Keratinocyte (primary cell): ENCODE measurements around the gene GTF3A. TPM values are rescaled to one million over a fixed set of nuclear protein-coding genes. Genes with fewer than 3 reads are reported as not detected.

ENCODE experiments used
- DNase-seq: peaks from one replicate; pipeline ENCODE4 v3.0.0-alpha.2; 2011; ENCODE audit warnings: low read depth, missing footprints, low spot score
- FAIRE-seq: peaks from 2 replicates; lab custom pipeline; 2011; peaks lifted over from hg19 to GRCh38; lab: Jason Lieb, UNC
- H2AFZ ChIP-seq: 2 replicates; pipeline ENCODE4 v1.6.0; 2012; ENCODE audit warnings: low read length, control low read depth, inconsistent platforms; ENCODE audit not compliant: control insufficient read depth
- H3K27ac ChIP-seq: 2 replicates; pipeline ENCODE4 v1.5.1; 2011; ENCODE audit warnings: low read length; ENCODE audit not compliant: control insufficient read depth, insufficient read depth
- H3K27me3 ChIP-seq: 3 replicates; pipeline ENCODE4 v1.6.0; 2011; ENCODE audit warnings: low read length; ENCODE audit not compliant: control insufficient read depth, insufficient read depth; ENCODE audit errors: extremely low read depth
- H3K36me3 ChIP-seq, 2 experiments: 2 replicates in 1 of 2; 3 replicates in 1 of 2; pipeline ENCODE4 v1.5.1; 2011; ENCODE audit warnings: low read length in 2 of 2, mild to moderate bottlenecking in 1 of 2; ENCODE audit not compliant: control insufficient read depth in 2 of 2, insufficient read depth in 2 of 2; ENCODE audit errors: extremely low read depth in 1 of 2
- H3K4me1 ChIP-seq: 3 replicates; pipeline ENCODE4 v1.5.1; 2011; ENCODE audit warnings: low read length; ENCODE audit not compliant: control insufficient read depth, insufficient read depth; ENCODE audit errors: extremely low read depth
- H3K4me2 ChIP-seq: 3 replicates; pipeline ENCODE4 v1.6.0; 2011; ENCODE audit warnings: low read depth, low read length; ENCODE audit not compliant: control insufficient read depth, insufficient read depth; ENCODE audit errors: extremely low read depth
- H3K4me3 ChIP-seq, 3 experiments: fragments of 200-600 bp in 1 of 3; sonication (generic) in 1 of 3; 2 replicates in 2 of 3; 3 replicates in 1 of 3; pipeline ENCODE4 v1.5.1; 2011 to 2016; ENCODE audit warnings: low read length in 3 of 3, mild to moderate bottlenecking in 3 of 3, control low read depth in 2 of 3, inconsistent platforms in 1 of 3, low read depth in 1 of 3, mixed read lengths in 1 of 3, mixed run types in 1 of 3, moderate library complexity in 1 of 3; ENCODE audit not compliant: control insufficient read depth in 2 of 3, insufficient read depth in 2 of 3; ENCODE audit errors: extremely low read depth in 1 of 3
- H3K79me2 ChIP-seq: 2 replicates; pipeline ENCODE4 v1.6.0; 2012; ENCODE audit warnings: low read length; ENCODE audit not compliant: control insufficient read depth, insufficient read depth
- H3K9ac ChIP-seq: 3 replicates; pipeline ENCODE4 v1.6.0; 2011; ENCODE audit warnings: low read length; ENCODE audit not compliant: control insufficient read depth, insufficient read depth; ENCODE audit errors: extremely low read depth
- H3K9me1 ChIP-seq: 3 replicates; pipeline ENCODE4 v1.6.0; 2011; ENCODE audit warnings: low read length; ENCODE audit not compliant: control insufficient read depth, insufficient read depth; ENCODE audit errors: extremely low read depth
- H3K9me3 ChIP-seq: 2 replicates; pipeline ENCODE4 v1.5.1; 2012; ENCODE audit warnings: low read depth, low read length; ENCODE audit not compliant: control insufficient read depth
- H4K20me1 ChIP-seq: 3 replicates; pipeline ENCODE4 v1.6.0; 2011; ENCODE audit warnings: low read length; ENCODE audit not compliant: control insufficient read depth, insufficient read depth; ENCODE audit errors: extremely low read depth
- EZH2 ChIP-seq: IDR thresholded peaks from one replicate; pipeline ENCODE4 v1.6.1; 2012; ENCODE audit warnings: inconsistent platforms, mild to moderate bottlenecking, low read length, moderate library complexity
- dilution Hi-C: fragments of 300-500 bp; cut with MboI; formaldehyde crosslinking; loops from one replicate; pipeline ENCODE4 v1.7.0; 2020; ENCODE audit warnings: low sequenced_read_pairs; ENCODE audit not compliant: extremely low pct_ligation_motif_present
- polyA plus RNA-seq, 5 experiments: library from polyadenylated mRNA; depleted of rRNA in 3 of 5; stranded (reverse) in 3 of 5; stranded (forward) in 1 of 5; unstranded in 1 of 5; fragments of >200 nt; gene quantifications; 1 replicate in 1 of 5; 2 replicates in 3 of 5; 3 replicates in 1 of 5; pipeline versions ENCODE4 v1.2.1 to v1.2.3, GENCODE V29; 2011 to 2012; ENCODE audit warnings: missing spikeins in 2 of 5, low read depth in 1 of 5, low replicate concordance in 1 of 5
- TF ChIP-seq, protein P1 (sequence below), 3 experiments: IDR thresholded peaks in 1 of 3; conservative IDR thresholded peaks in 1 of 3; optimal IDR thresholded peaks in 1 of 3; 2 replicates in 2 of 3; 3 replicates in 1 of 3; pipeline versions ENCODE3 to v1.5.1; 2011; ENCODE audit warnings: low read length in 3 of 3, mild to moderate bottlenecking in 3 of 3, moderate library complexity in 2 of 3, control low read depth in 1 of 3, inconsistent platforms in 1 of 3; ENCODE audit not compliant: insufficient read depth in 2 of 3; ENCODE audit errors: extremely low read depth in 1 of 3

Gene GTF3A
- polyA plus RNA-seq, 1 donor (not counting 4 experiments of a cell fraction or from before 2014, with no cell fraction given) = 97.8 TPM

DNA sequence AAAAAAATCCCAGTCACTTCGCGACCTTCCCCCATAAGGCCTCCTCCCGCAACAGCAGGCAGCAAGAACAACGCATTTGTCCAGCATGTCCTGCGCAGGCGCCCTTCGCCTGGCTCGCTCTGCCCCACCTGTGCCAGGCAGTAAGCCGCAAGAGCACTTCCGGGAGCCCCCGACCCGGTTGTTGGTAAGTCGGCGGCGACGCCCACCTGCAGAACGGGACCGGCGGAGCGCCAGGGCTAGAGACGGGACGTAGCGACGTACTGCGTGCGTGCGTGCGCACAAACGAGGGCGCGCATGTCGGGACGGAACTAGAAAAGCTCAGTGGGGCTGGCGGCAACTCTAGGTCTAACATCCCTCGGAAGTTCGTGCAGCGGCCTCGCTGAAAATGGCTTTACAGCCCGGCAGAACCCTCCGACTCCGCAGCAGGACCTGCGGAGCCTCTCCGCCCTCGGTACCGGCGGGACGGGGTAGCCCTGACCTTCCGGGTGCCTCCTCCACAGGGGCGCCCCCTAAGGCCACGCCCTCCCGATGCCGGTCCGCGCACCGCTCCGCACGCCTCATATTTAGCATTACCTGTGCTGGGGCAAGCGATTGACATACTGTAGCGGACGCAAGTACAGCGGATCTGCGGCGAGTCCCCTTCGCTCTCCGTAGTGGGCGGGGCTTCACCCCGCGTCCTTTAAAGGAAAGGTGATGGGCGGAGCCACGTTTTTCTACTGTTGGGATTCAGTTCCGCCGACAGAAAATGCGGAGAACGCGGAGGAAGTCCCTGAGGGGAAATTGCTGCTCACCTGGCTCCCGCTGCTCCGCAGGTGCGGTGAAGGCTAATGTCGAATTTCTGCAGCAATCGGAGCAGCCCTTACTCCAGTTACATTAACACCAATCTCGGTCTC lies 25.8 kb downstream of the GTF3A start, which contains the start of gene MTIF3:
MTIF3 (minus strand) TSS at position 629 of the 893 bp plus-strand sequence. CDS start 10,116 bp downstream, outside the sequence.
- Histone ChIP-seq H3K9me3 (no peaks in the 10 kb centered on the region), H3K9ac (peak within 1 kb of the TSS; percentile 89), H3K9me1 (no peaks in the 10 kb centered on the region), H3K4me2 (peak within 1 kb of the TSS; percentile 95), H2AFZ (peak within 1 kb of the TSS; percentile 89), H3K4me3 (peak within 1 kb of the TSS; percentile 72 to 90 (median 86)), H3K36me3 (no peaks in the 10 kb centered on the region), H3K27ac (peak within 1 kb of the TSS; percentile 89), H3K27me3 (no peaks in the 10 kb centered on the region), H3K4me1 (peaks cover 13% of the 10 kb centered on the region), H3K79me2 (peaks cover 28% of the 10 kb centered on the region), H4K20me1 (no peaks in the 10 kb centered on the region)
- no peak for TF ChIP-seq EZH2
- TF ChIP-seq, protein P1, sequence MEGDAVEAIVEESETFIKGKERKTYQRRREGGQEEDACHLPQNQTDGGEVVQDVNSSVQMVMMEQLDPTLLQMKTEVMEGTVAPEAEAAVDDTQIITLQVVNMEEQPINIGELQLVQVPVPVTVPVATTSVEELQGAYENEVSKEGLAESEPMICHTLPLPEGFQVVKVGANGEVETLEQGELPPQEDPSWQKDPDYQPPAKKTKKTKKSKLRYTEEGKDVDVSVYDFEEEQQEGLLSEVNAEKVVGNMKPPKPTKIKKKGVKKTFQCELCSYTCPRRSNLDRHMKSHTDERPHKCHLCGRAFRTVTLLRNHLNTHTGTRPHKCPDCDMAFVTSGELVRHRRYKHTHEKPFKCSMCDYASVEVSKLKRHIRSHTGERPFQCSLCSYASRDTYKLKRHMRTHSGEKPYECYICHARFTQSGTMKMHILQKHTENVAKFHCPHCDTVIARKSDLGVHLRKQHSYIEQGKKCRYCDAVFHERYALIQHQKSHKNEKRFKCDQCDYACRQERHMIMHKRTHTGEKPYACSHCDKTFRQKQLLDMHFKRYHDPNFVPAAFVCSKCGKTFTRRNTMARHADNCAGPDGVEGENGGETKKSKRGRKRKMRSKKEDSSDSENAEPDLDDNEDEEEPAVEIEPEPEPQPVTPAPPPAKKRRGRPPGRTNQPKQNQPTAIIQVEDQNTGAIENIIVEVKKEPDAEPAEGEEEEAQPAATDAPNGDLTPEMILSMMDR (optimal IDR thresholded peaks at IDR 0.05 in 1 of 3, IDR thresholded peaks at IDR 0.05 in 1 of 3, conservative IDR thresholded peaks at IDR 0.05 in 1 of 3; ENCODE audit: extremely low read depth in 1 of 3, insufficient read depth in 2 of 3, low read length in 3 of 3) = no peak
- dilution Hi-C loops = no loop called here
- peak; percentile 56 for DNase-seq
- FAIRE-seq = peak; percentile 74

DNA sequence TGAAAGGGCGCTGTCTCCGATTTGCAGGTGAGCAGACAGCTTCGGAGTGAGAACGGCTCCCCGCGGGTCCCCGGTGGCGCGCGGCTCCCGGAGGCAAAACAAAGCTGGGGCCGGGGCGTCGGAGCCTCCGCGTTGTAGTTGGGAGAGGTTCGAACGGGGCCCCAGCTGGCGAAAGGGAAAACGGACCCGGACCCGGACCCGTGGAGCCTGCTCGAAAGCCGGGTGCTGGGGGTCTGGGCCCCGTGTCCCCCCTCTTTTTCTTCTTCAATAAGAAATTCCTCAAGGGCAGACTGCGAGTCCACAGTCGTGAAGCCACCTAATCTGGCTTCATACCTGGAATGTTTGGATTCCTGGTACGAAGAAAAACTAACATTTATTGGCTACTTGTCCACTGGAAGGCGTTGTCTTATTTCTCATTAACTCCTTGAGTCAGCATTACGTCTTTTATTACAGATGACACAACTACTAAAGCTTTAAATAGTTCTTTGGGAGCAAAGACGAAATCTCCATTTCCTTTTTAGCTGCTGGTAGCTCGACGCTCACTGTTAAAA lies 26.6 kb downstream of the GTF3A start:
- dilution Hi-C loops = no loop called here
- no peaks in the 10 kb centered on the region for H3K36me3 ChIP-seq
- FAIRE-seq (peak; percentile 5), DNase-seq (peak; percentile 11)
- H3K79me2 ChIP-seq = peaks cover 24% of the 10 kb centered on the region
- peak overlapping the region; percentile 95 for H3K4me2 ChIP-seq
- peaks cover 16% of the 10 kb centered on the region for H3K4me1 ChIP-seq
- peak overlapping the region; percentile 89 for H2AFZ ChIP-seq
- TF ChIP-seq EZH2 = no peak
- TF ChIP-seq, protein P1 (optimal IDR thresholded peaks at IDR 0.05 in 1 of 3, IDR thresholded peaks at IDR 0.05 in 1 of 3, conservative IDR thresholded peaks at IDR 0.05 in 1 of 3; ENCODE audit: extremely low read depth in 1 of 3, insufficient read depth in 2 of 3, low read length in 3 of 3) = no peak
- no peaks in the 10 kb centered on the region for H3K9me1 ChIP-seq
- H4K20me1 ChIP-seq = no peaks in the 10 kb centered on the region
- H3K4me3 ChIP-seq = peak overlapping the region; percentile 72 to 90 (median 86)
- H3K9ac ChIP-seq = peak overlapping the region; percentile 89
- peak overlapping the region; percentile 89 for H3K27ac ChIP-seq
- no peaks in the 10 kb centered on the region for H3K27me3 ChIP-seq
- no peaks in the 10 kb centered on the region for H3K9me3 ChIP-seq
